Right lobe of liver (tissue), 4 donors: ENCODE results near the gene PRR5.

Source experiments
- CTCF ChIP-seq, 4 donors: fragments of 200-600 bp in 3 of 4; fragments of 450-650 bp in 1 of 4; IDR thresholded peaks; one replicate each; pipeline versions ENCODE4 v1.5.1 to v1.8.0; 2016 to 2022; ENCODE audit warnings: antibody characterized with exemption in 4 of 4, mild to moderate bottlenecking in 2 of 4
- POLR2A ChIP-seq: fragments of 450-650 bp; IDR thresholded peaks from one replicate; pipeline ENCODE4 v1.6.1; 2017; ENCODE audit warnings: antibody characterized with exemption, mild to moderate bottlenecking
- donor health status: DM: no; HTN: no; CAD: no.
- donor health status: DM: no; HTN: no; CAD: no.
- donor health status: DM: no; HTN: yes; CAD: no.

- TF ChIP-seq CTCF (IDR thresholded peaks at IDR 0.05) (no peak), POLR2A (no peak)
Measured at GRCh38 chr22:44706488-44706887, 4.5 kb downstream of the PRR5 start.
